ENCODE measurements around the gene UQCRC2. TPM values are rescaled to one million over a fixed set of nuclear protein-coding genes. Genes with fewer than 3 reads are reported as not detected.
"Not testable (repeated sequence)": the region's sequence is repeated elsewhere in the genome, so short reads cannot be mapped to it uniquely, and the experiment has no call there.

The UQCRC2 gene
- total and polyA plus RNA-seq, 4 donors, result 122 to 143 (median 131) TPM

DNA sequence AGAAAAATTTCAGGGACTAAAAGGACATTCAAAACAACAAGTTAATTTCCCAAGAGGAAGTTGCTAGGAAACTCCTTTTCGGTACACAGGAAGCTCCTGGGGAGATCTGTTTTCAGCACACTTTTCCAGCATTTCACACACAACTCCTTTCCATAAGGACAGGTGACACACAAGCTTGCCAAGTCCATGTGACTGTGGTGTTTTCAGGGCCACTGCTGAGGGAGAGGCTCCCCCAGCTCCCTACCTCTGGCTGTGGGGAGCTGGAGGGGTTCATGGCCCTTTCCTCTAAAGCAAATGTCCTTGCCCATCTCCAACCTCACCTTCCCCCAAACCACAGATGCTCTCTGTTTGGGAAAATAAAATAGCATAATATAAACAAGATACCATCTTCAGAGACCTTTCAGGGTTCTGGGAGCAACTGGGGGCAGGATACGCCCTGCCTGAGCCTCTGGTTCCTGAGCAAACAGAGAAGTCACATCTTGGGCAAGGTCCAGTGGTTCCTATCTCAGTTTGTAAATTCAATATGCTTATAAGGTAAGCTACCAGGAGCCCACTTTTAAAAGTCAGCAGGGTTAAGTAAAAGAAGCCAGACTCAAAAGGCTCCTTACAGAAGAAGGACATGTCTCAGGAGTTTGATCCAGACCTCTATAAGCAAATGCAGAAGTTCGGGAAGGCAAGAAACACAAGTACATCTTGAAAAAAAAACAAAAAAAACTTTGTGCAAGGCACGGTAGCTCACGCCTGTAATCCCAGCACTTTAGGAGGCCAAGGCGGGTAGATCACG is 44.7 kb downstream of the UQCRC2 start:
- H3K9me3 ChIP-seq (ENCODE audit: control insufficient read depth, low read length), result no peaks in the 10 kb centered on the region
- WGBS, 2 donors, result 89 to 91% methylated on average over 7 of the region's 7 CpGs
- H3K4me3 ChIP-seq (ENCODE audit: low read length in 2 of 2), result no peak overlapping the region
- H3K4me1 ChIP-seq (ENCODE audit: control insufficient read depth in 1 of 2, insufficient read depth in 2 of 2, low read length in 2 of 2), result no peaks in the 10 kb centered on the region
- no peak overlapping the region for H3K27ac ChIP-seq (ENCODE audit: low read depth in 1 of 2, low read length in 2 of 2)
- ATAC-seq (ENCODE audit: low FRiP score) (no peak), DNase-seq (no peak)
- intact Hi-C loops (cut with DNase I), result no loop called here
- no peaks in the 10 kb centered on the region for H3K27me3 ChIP-seq (ENCODE audit: control insufficient read depth in 1 of 2, insufficient read depth in 2 of 2, low read length in 1 of 2)
- no peaks in the 10 kb centered on the region for H3K36me3 ChIP-seq (ENCODE audit: control insufficient read depth in 1 of 2, insufficient read depth in 2 of 2, low read length in 1 of 2)

DNA sequence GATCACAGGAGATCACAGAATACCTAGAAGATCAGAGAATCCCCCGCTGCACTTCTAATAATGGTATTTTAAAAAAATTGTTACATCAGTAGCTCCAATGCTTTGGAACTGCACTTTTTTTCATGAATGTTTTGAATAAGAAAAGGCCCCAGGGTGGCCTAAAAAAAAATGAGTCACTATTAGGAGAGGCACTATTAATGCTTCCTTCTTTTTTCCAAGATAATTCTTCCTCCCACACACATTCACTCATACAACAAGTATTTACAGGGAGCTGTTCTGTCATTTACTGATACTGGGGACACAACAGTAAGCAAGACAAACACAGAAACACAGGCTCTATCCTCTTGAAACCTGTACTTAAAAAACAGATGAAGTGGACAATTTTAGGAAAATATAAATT is 48.4 kb downstream of the UQCRC2 start:
- 61 to 72% methylated on average over 1 of the region's 1 CpG for WGBS, 2 donors
- Histone ChIP-seq H3K27ac (ENCODE audit: low read depth in 1 of 2, low read length in 2 of 2) (no peak overlapping the region), H3K4me3 (ENCODE audit: low read length in 2 of 2) (no peak overlapping the region), H3K4me1 (ENCODE audit: control insufficient read depth in 1 of 2, insufficient read depth in 2 of 2, low read length in 2 of 2) (no peaks in the 10 kb centered on the region), H3K27me3 (ENCODE audit: control insufficient read depth in 1 of 2, insufficient read depth in 2 of 2, low read length in 1 of 2) (no peaks in the 10 kb centered on the region), H3K9me3 (ENCODE audit: control insufficient read depth, low read length) (no peaks in the 10 kb centered on the region), H3K36me3 (ENCODE audit: control insufficient read depth in 1 of 2, insufficient read depth in 2 of 2, low read length in 1 of 2) (no peaks in the 10 kb centered on the region)
- DNase-seq (no peak), ATAC-seq (ENCODE audit: low FRiP score) (no peak)
- intact Hi-C loops (cut with DNase I), result loop anchor here (1.0 to 5.0 kb wide), 4 partner anchors 76 to 295 kb away; partner anchors contain the start of gene POLR3E (in 1 of the 2)

DNA sequence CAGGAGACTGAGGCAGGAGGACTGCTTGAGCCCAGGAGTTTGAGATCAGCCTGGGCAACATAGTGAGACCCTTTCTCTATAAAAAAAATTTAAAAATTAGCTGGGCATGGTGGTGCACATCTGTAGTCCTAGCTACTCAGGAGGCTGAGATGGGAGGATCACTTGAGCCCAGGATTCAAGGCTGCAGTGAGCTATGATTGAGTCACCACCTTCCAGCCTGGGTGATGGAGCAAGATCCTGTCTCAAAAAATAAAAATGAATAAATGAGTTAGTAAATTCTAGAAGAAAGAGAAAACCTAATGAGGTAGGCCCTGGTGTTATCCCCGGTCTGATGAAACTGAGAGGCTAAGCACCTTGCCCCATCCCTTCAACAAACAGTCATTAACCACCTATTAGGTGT is 48.9 kb downstream of the UQCRC2 start:
- not testable (repeated sequence) for H3K27me3 ChIP-seq (ENCODE audit: control insufficient read depth in 1 of 2, insufficient read depth in 2 of 2, low read length in 1 of 2); H3K9me3 ChIP-seq (ENCODE audit: control insufficient read depth, low read length); DNase-seq; ATAC-seq (ENCODE audit: low FRiP score); H3K4me3 ChIP-seq (ENCODE audit: low read length in 2 of 2); H3K27ac ChIP-seq (ENCODE audit: low read depth in 1 of 2, low read length in 2 of 2); H3K4me1 ChIP-seq (ENCODE audit: control insufficient read depth in 1 of 2, insufficient read depth in 2 of 2, low read length in 2 of 2); H3K36me3 ChIP-seq (ENCODE audit: control insufficient read depth in 1 of 2, insufficient read depth in 2 of 2, low read length in 1 of 2)
- intact Hi-C loops (cut with DNase I), result loop anchor here in 1 of 2 donors (5.0 kb wide), 1 partner anchor 75 kb away; no protein-coding TSS in a partner anchor
- WGBS, 2 donors, result 99 to 100% methylated on average over 1 of the region's 1 CpG

DNA sequence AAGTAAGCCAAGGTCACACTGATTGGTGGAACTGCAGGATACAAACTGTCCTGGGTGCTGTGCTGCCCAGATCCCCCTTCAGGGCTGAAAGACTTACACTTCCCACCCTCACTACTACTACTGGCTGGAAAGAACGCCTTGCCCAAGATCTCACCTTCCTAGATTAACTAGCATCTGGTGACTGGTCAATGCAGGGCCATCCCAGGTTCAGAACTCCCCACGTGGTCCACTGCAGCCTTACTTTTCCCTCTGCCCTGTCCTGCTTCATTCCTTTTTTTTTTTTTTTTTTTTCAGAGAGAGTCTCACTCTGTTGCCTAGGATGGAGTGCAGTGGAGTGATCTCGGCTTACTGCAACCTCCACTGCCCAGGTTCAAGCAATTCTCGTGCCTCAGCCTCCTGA is 50.0 kb downstream of the UQCRC2 start:
- WGBS, 2 donors, result 72 to 80% methylated on average over 4 of the region's 4 CpGs
- H3K4me1 ChIP-seq (ENCODE audit: control insufficient read depth in 1 of 2, insufficient read depth in 2 of 2, low read length in 2 of 2), result no peaks in the 10 kb centered on the region
- no peaks in the 10 kb centered on the region for H3K27me3 ChIP-seq (ENCODE audit: control insufficient read depth in 1 of 2, insufficient read depth in 2 of 2, low read length in 1 of 2)
- H3K36me3 ChIP-seq (ENCODE audit: control insufficient read depth in 1 of 2, insufficient read depth in 2 of 2, low read length in 1 of 2), result no peaks in the 10 kb centered on the region
- intact Hi-C loops (cut with DNase I), result loop anchor here in 1 of 2 donors (5.0 kb wide), 1 partner anchor 74 kb away; no protein-coding TSS in a partner anchor
- no peaks in the 10 kb centered on the region for H3K9me3 ChIP-seq (ENCODE audit: control insufficient read depth, low read length)
- no peak for DNase-seq
- H3K27ac ChIP-seq (ENCODE audit: low read depth in 1 of 2, low read length in 2 of 2), result no peak overlapping the region
- no peak overlapping the region for H3K4me3 ChIP-seq (ENCODE audit: low read length in 2 of 2)
- ATAC-seq (ENCODE audit: low FRiP score), result no peak

DNA sequence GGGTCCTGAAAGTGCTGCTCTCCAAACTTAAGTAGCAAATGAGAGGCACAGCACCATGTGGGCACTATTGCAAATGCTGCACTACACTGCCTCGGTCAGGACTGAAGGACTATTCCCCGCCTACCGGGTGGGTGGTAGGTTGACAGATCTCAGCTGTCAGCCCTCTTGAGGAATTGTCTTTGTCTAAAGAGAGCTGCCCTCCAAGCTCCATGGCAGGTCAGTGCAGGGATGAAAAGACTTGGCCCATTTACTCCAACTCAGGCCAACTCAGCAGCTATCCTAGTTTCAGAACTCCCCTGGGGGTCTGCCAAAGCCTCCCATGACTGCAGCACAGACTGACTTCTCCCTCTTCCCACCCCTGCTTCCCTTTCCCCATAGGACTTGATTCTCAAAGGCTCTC is 51.2 kb downstream of the UQCRC2 start:
- ATAC-seq (ENCODE audit: low FRiP score) (no peak), DNase-seq (no peak)
- no peaks in the 10 kb centered on the region for H3K4me1 ChIP-seq (ENCODE audit: control insufficient read depth in 1 of 2, insufficient read depth in 2 of 2, low read length in 2 of 2)
- H3K27ac ChIP-seq (ENCODE audit: low read depth in 1 of 2, low read length in 2 of 2), result no peak overlapping the region
- WGBS, 2 donors, result 23 to 42% methylated on average over 3 of the region's 3 CpGs
- intact Hi-C loops (cut with DNase I), result loop anchor here in 1 of 2 donors (5.0 kb wide), 1 partner anchor 73 kb away; no protein-coding TSS in a partner anchor
- no peaks in the 10 kb centered on the region for H3K27me3 ChIP-seq (ENCODE audit: control insufficient read depth in 1 of 2, insufficient read depth in 2 of 2, low read length in 1 of 2)
- H3K4me3 ChIP-seq (ENCODE audit: low read length in 2 of 2), result no peak overlapping the region
- no peaks in the 10 kb centered on the region for H3K9me3 ChIP-seq (ENCODE audit: control insufficient read depth, low read length)
- no peaks in the 10 kb centered on the region for H3K36me3 ChIP-seq (ENCODE audit: control insufficient read depth in 1 of 2, insufficient read depth in 2 of 2, low read length in 1 of 2)

DNA sequence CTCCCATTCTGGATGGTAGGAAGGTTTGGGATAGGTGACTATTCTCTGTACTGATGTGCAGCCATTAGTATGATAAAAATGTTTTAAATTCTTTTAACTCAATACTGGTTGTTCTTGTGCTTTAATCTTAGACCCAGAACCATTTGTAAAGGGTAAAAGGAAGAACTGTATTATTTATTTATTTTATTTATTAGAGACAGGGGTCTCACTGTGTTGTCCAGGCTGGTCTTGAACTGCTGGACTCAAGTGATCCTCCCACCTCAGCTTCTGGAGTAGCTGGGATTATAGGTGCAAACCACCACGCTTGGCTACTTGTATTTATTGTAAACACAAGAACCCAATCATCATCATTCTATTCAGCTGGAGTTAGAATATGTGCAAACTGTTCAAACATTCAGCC is 52.6 kb downstream of the UQCRC2 start:
- Histone ChIP-seq H3K4me1 (ENCODE audit: control insufficient read depth in 1 of 2, insufficient read depth in 2 of 2, low read length in 2 of 2) (no peaks in the 10 kb centered on the region), H3K9me3 (ENCODE audit: control insufficient read depth, low read length) (no peaks in the 10 kb centered on the region), H3K4me3 (ENCODE audit: low read length in 2 of 2) (no peak overlapping the region), H3K27ac (ENCODE audit: low read depth in 1 of 2, low read length in 2 of 2) (no peak overlapping the region), H3K27me3 (ENCODE audit: control insufficient read depth in 1 of 2, insufficient read depth in 2 of 2, low read length in 1 of 2) (no peaks in the 10 kb centered on the region), H3K36me3 (ENCODE audit: control insufficient read depth in 1 of 2, insufficient read depth in 2 of 2, low read length in 1 of 2) (no peaks in the 10 kb centered on the region)
- no peak for DNase-seq
- WGBS, 2 donors, result 86 to 89% methylated on average over 1 of the region's 1 CpG
- ATAC-seq (ENCODE audit: low FRiP score), result no peak
- intact Hi-C loops (cut with DNase I), result no loop called here

DNA sequence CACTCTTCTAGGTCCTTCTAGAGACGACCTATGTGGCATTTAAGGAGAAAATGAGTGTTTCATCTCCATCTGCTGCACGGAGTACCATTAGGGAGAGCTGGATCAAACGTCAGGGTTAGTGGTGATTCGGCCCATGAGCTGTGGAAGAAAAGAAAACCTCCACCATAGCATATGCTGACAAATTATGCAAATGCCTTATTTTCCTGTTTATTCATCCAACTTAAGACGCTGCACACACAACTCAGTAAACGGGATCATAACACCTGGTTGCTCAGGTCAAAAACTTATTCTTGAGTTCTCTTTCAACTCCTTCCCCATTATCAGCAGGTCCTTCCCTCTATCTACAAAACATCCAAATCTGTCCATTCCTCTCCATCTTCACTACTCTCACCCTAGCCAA is 53.5 kb downstream of the UQCRC2 start:
- DNase-seq, result no peak
- Histone ChIP-seq H3K27me3 (ENCODE audit: control insufficient read depth in 1 of 2, insufficient read depth in 2 of 2, low read length in 1 of 2) (no peaks in the 10 kb centered on the region), H3K36me3 (ENCODE audit: control insufficient read depth in 1 of 2, insufficient read depth in 2 of 2, low read length in 1 of 2) (no peaks in the 10 kb centered on the region), H3K27ac (ENCODE audit: low read depth in 1 of 2, low read length in 2 of 2) (no peak overlapping the region), H3K4me3 (ENCODE audit: low read length in 2 of 2) (no peak overlapping the region), H3K9me3 (ENCODE audit: control insufficient read depth, low read length) (no peaks in the 10 kb centered on the region), H3K4me1 (ENCODE audit: control insufficient read depth in 1 of 2, insufficient read depth in 2 of 2, low read length in 2 of 2) (no peaks in the 10 kb centered on the region)
- no peak for ATAC-seq (ENCODE audit: low FRiP score)
- WGBS, 2 donors, result 63 to 66% methylated on average over 6 of the region's 6 CpGs
- intact Hi-C loops (cut with DNase I), result no loop called here

DNA sequence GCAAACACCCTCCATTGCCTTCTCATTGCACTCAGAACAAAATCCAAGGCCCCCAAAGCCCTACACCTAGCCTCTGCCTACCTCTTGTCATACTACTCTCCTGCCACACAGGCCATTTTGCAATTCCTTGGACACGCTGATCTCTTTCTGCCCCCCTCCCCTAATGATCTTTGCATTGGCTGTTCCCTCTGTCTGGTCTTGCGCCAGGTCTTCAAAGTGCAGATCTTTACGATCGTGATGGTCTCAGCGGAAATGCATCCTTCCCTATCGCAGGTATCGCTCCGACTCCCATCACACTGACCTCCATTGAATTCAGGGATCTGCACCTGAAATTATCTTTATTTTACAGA is 54.0 kb downstream of the UQCRC2 start:
- Histone ChIP-seq H3K4me3 (ENCODE audit: low read length in 2 of 2) (peak overlapping the region; percentile 84 to 95), H3K36me3 (ENCODE audit: control insufficient read depth in 1 of 2, insufficient read depth in 2 of 2, low read length in 1 of 2) (no peaks in the 10 kb centered on the region), H3K27ac (ENCODE audit: low read depth in 1 of 2, low read length in 2 of 2) (no peak overlapping the region), H3K9me3 (ENCODE audit: control insufficient read depth, low read length) (no peaks in the 10 kb centered on the region), H3K27me3 (ENCODE audit: control insufficient read depth in 1 of 2, insufficient read depth in 2 of 2, low read length in 1 of 2) (no peaks in the 10 kb centered on the region), H3K4me1 (ENCODE audit: control insufficient read depth in 1 of 2, insufficient read depth in 2 of 2, low read length in 2 of 2) (no peaks in the 10 kb centered on the region)
- 5 to 7% methylated on average over 8 of the region's 8 CpGs for WGBS, 2 donors
- intact Hi-C loops (cut with DNase I), result no loop called here
- DNase-seq (no peak), ATAC-seq (ENCODE audit: low FRiP score) (no peak)

All from aorta (tissue), 5 donors.